Activated T-cell treated with anti-CD3 and anti-CD28 coated beads for 48 hours (primary cell): ENCODE measurements around the gene GNAI1.
"Not testable (repeated sequence)": the region's sequence is repeated elsewhere in the genome, so short reads cannot be mapped to it uniquely, and the experiment has no call there.

Experiments used
- DNase-seq: peaks from one replicate; pipeline ENCODE4 v3.0.0-alpha.2; 2020; ENCODE audit warnings: low read depth

The GNAI1 gene

GRCh38 chr7:80133361-80134114, 1.1 kb upstream of the GNAI1 start:
- DNase-seq, result no peak

GRCh38 chr7:80134115-80134535, 506 bp upstream of the GNAI1 start:
- DNase-seq, result no peak

DNA sequence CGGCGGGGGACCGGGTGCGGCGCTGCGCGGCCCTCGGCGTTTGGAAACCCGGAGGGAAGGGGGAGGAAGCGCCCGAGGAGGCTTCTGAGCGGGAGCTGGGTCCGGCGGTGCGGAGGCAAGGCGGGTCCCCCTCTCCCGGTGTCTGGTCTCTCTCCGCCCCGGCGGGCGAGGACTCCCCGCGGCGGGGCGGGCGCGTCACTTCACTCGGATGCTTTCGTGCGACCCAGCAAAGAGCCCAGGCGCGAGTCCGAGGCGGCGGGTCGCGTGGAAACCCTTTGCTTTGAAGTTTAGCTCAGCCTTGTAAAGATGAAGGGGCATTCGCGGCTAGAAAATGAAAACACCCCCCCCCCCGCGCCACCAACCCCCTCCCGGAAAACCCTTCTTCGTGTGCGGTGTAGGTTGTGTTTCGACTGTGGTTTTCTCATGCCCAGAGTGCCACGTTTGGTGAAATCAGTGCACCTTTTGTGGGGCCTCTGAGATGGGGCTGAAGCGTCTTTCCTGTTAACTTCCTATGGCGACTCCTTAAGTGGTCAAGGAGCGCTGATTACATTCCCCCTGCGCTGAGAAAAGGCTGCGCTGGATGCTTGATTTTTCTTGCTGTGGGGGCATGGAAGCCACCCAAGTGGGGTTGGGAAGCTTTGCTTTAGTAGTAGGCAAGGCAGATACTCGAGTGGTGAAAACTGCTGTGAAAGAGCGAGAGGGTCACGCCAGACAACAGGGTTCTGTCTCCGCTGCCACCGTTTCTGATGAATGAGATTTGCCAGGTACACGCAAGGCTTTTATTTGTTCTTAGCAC, 876 bp downstream of the GNAI1 start:
- peak; percentile 15 for DNase-seq

GRCh38 chr7:80136261-80137055, 1.8 kb downstream of the GNAI1 start:
- DNase-seq, result no peak

- DNase-seq, result no peak
Observed at GRCh38 chr7:80137410-80137809, 2.8 kb downstream of the GNAI1 start.

- DNase-seq, result no peak
Observed at GRCh38 chr7:80139236-80139635, 4.6 kb downstream of the GNAI1 start.

DNA sequence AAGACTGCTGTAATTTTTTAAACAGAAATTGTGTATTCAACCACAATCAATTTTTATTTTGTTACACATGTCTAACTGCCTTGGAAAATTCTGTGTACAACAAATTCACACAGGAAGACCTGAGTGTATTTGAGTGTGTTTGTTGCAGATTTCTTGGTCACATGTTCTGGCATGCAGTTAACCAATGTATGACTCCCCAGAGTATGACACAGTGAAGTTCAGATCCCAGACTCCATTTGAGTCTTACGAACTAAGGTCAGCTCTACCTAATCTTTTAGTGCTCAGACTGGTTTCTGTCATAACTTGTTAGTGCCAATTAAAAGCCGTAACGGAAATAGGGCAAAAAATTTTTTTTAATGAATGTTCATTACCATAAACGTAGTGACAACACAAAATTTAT, 5.8 kb downstream of the GNAI1 start:
- no peak for DNase-seq

- no peak for DNase-seq
Observed at GRCh38 chr7:80141376-80141775, 6.7 kb downstream of the GNAI1 start.

DNA sequence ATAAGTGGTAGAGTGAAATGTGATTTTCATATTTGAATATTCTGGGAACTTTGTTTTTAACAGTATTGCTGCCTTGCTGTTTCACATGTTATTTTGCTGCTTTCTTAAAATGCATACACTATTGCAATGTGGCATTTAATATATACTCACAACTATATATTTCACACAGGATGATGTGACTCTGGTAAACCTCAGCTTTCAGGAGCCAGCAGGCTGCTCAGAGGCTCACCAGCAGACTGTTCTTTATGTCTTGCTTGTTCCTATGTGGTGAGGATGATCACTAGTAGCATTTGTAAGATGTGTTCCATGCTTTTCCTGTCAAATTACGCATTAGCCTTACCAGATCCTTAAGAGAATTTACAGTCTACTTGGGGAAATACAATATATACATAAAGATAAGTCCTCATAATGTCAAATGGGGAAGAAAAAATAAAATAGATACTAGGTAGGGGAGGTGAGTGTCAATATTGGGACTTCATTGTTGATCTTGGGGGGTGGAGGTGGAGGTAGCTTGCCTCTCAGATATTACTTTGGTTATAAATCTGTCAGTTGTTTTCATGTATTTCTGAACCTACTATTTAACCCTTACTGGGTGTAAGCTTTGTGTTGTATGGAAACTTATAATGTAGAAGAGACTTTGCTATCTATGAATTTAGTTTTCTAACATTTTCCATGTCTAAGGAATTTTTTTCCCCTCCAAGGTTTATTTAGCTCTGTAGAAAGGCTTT, 8.4 kb downstream of the GNAI1 start:
- no peak for DNase-seq

DNA sequence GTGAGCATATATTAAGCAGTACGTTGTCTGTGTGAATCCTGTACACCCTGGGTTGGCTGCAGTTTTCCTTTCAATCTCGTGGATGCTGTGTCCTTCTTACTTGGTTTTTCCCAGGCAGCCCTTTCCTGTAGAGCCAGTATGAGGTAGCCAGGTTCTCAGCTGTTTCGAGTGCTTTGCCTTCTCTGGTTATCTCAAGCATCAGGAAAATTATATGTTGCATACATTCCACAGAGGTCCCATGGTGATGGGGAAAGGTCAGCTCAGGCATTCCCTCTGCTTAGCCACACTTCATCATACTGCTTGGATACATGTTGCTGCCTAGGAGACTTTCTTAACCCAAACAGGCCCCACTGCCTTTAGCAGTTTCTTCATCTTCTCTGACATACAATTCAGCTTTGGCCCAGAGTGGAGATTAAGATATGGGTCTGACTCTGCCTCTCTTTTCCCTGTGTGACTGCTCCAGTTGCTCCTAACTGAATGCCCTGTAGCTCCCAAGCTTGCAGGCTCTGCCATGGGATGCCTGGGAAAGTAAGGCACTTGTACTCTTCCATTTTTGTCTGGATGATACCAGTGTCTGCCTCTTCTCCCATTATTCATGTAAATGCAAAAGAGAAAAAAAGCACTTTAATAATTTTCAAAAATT, 11.3 kb downstream of the GNAI1 start:
- DNase-seq, result no peak

DNA sequence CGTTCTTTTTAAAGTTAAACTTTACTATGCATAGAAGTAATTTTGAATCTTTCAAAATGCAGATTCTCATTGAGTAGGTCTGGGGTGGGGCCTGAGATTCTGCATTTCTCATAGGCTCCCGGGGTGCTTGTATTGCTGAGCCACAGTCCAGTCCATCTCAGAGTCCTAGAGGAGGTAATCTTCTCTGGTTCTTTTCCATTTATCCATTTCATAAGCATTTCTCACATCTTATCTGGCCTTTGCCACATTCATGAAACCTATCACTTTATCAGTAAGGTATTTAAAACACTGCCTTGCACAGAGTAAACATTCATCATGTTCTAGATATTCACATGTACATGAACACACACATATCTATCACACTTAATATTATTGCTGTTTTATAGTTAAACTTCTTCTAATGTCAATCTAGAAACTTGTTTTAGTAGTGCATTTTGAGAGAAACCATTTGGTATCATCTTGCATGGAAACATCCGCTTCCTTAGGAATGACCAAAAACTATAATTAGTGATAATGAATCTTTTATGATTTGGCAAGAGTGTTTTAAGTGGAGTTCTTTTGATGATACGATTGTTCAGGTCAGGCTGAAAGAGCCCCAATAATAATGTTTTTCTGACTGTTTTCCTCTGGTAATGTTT, 12.0 kb downstream of the GNAI1 start:
- no peak for DNase-seq

- DNase-seq, result no peak
Observed at GRCh38 chr7:80147543-80148391, 13.1 kb downstream of the GNAI1 start.

DNA sequence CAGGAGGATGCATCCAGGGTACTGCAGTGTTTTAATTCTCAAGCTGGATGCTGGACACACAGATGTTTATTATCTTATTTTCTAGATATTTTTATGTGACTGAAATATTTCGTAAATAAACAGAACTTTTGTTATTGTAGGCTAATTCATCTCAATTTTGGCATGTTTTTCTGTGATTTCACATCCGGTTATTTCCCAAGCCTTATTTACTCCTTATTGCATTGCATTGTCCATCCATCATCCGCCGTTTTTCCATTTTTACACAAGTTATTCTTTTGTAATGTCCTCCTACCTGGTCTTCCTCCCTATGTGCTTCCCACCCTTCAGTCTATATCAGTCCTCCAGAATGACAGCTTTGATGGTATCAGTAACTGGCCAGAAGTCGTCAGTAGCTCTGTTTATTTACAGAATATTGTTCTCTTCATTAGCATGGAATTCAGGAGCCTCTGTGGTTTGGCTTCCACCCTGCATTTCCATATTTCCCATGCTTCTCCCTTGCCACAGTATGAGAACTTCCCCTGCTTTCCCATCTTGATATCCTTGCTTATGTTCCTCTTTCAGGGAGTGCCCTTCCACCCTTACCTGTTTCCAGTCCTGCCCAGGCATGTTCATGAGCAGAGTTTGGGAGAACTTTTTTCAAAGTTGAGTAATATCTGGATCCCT, 16.1 kb downstream of the GNAI1 start:
- DNase-seq, result no peak

GRCh38 chr7:80151274-80151665, 16.6 kb downstream of the GNAI1 start:
- peak; percentile 15 for DNase-seq

DNA sequence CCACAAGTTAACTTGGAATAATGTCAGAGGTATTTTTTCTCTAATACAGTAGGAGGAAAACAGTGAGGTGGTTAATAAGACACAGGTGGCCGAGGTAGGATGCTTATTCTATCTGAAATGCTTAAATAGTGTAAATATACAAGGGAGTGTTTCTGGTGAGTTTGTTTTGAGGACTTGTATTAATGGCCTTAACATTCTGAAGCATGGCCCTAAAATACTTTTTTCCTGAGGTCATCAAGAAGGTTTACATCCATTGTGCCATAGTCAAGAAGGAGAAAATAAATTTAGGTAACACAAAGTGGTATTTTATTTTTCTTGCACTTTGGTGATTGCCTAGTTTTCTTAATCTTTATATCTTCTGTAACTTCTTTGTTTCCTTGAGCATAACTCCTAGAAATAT, 18.8 kb downstream of the GNAI1 start:
- DNase-seq, result no peak

DNA sequence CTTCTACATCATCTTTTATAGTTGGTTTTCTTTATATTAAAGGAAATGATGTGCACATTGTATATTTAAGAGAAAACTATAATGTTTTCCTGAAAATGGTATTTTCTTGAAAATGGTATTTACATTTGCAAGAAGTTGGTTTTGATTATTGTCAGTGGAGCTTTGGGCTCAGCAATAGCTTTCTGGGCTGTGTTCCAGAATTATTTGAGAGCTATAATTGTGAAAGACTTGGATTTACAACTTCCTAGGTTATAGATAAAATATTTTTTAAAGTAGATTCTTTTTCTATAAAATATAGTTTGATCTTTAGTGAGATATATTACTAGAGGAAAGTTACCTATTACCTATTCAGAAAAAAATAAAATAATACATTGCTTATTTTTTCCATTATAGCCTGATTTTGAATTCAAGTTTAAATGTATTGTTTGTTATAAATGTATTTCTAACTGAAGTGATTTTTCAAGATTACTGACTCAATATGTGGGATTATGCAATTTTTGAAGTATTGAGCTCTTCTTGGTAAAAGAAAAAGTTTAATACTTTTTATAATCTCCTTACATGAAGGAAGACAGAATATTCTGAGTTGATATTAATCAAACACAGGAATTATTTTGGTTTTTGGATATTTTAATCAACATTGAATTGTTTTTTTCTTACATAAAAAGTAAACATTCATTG, 20.2 kb downstream of the GNAI1 start:
- DNase-seq, result no peak

DNA sequence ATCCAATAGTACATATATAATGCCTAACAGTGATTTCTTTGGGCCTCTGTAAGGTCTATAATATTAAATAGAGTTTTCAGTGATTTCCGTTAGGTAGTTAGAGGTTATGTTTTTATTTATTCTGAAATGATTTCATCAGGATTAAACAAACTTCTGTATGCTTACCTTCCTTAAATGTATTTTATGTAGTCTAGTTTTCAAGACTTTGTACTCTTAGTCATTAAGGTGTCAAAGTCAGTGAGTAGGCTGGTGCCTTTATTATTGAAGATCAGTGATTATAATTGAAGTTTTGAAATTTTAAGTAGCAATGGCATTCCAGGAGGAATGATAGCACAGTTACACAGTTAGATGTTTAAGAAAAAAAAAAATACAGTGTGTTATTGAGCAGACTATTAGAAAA, 20.7 kb downstream of the GNAI1 start:
- DNase-seq, result no peak

DNA sequence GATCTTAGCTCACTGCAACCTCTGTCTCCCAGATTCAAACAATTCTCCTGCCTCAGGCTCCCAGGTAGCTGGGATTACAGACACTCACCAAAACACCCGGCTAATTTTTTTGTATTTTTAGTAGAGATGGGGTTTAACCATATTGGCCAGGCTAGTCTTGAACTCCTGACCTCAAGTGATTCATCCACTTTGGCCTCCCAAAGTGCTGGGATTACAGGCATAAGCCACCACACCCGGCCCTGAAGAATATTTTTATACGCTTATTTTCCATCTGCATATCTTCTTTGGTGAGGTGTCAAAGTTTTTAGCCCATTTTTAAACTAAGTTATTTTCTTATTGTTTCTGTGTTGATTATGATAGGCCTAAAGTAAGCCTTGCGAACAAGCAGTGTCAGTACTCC, 23.1 kb downstream of the GNAI1 start:
- DNase-seq, result not testable (repeated sequence)

DNA sequence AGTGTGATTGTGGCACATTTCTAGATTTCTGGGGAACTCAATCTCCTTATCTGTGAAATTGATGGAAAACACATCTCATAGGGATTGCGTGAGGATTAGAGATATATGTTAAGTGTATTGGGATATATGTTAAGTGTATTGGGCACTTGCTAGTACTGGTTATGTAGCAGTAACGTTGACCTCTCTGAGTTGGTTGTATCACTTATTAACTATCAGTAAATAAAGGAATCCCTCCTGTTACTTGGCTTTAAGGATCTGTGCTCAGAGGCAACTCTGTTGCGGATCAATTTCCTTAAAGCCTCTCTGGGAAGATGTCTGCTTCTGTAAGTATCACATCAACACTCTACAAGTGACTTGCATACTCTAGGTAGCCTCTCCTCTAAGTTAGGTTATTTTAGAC, 25.2 kb downstream of the GNAI1 start:
- DNase-seq, result no peak
